Stimulated activated CD8-positive, alpha-beta memory T cell treated with anti-CD3 and anti-CD28 coated beads, Interleukin-4, amount 100 ng/mL, for 24 hours (primary cell): ENCODE data around the gene TMEM95.

Experiments used
- DNase-seq: peaks from one replicate; pipeline ENCODE4 v3.0.0-alpha.2; 2020; ENCODE audit warnings: low read depth

Gene TMEM95, protein sequence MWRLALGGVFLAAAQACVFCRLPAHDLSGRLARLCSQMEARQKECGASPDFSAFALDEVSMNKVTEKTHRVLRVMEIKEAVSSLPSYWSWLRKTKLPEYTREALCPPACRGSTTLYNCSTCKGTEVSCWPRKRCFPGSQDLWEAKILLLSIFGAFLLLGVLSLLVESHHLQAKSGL

DNA sequence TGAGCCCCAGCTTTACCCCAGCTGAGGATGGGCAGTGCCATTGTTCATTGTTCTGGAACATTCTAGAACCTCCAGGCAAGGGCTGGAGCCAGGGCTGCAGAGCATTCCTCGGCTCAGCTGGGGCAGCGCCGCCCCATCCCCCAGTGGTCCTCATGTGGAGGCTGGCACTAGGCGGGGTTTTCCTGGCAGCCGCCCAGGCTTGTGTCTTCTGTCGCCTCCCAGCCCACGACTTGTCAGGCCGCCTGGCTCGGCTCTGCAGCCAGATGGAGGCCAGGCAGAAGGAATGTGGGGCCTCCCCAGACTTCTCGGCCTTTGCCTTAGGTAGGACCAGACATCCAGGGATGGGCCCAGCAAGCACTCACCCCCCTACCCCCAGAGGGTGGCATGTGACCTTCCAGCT lies at the start of gene TMEM95:
TSS of gene TMEM95 (plus strand) at position 104 of the 400 bp plus-strand sequence. CDS start at position 153, 49 bp downstream.
- DNase-seq: no peak

- DNase-seq: peak; percentile 100
Measured at GRCh38 chr17:7306911-7307685, 47.9 kb upstream of the TMEM95 start, which contains the start of gene EIF5A. Gene EIF5A (plus strand): TSS chr17:7307628. CDS start chr17:7309636, 2,008 bp downstream.

GRCh38 chr17:7307686-7308624 lies 47.0 kb upstream of the TMEM95 start:
- no peak for DNase-seq

DNA sequence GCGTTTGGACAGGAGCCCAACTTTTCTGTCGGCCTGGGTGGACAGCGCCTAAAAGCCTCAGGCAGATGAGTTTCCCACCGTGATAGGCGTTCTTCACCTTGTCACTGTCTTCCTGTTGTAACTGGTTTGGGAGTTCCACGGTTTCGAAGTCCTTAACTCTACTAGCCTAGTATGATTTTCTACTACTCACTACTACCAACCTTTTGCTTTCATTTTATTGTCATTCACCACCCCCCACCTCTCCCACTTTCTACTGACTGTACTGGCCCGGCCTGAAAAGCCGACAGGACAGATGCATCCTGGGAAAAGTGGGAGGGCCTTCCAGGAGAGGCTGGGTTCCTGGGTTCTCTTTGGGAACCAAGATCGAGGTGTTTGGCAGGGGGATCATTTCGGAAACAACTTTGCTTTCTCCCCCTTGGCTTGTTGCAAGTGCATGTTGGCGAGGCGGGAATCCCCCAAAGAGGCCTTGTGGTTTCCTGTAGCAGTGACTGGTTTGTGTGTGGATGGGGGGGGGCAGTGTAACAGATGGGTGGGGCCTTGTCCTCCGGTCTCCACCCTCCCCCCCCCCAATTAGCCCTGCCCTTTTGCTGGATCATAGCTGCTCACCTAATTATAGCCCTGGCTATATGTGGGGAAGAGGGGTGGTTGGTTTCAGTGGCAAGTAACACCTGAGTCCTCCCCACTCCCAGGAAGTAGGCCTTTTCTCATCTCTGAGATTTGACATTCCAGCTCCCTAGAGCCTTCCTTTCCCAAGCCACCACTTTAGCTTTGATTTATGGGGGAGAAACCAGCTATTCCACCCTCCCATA lies 46.1 kb upstream of the TMEM95 start:
- peak; percentile 74 for DNase-seq

DNA sequence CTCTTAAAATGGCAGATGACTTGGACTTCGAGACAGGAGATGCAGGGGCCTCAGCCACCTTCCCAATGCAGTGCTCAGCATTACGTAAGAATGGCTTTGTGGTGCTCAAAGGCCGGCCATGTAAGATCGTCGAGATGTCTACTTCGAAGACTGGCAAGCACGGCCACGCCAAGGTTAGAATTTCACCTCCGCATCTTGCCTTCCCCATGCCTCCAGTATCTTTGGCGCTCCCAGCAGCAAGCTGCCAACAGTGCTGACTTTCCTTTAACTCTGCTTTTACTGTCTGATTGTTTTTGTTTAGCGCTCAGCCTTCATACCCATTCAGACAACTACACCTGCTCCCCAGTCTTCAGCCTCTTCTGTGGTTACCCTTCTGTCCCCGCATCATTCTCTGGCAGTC lies 45.3 kb upstream of the TMEM95 start:
- DNase-seq: no peak

GRCh38 chr17:7311110-7311705 lies 43.7 kb upstream of the TMEM95 start:
- no peak for DNase-seq

DNA sequence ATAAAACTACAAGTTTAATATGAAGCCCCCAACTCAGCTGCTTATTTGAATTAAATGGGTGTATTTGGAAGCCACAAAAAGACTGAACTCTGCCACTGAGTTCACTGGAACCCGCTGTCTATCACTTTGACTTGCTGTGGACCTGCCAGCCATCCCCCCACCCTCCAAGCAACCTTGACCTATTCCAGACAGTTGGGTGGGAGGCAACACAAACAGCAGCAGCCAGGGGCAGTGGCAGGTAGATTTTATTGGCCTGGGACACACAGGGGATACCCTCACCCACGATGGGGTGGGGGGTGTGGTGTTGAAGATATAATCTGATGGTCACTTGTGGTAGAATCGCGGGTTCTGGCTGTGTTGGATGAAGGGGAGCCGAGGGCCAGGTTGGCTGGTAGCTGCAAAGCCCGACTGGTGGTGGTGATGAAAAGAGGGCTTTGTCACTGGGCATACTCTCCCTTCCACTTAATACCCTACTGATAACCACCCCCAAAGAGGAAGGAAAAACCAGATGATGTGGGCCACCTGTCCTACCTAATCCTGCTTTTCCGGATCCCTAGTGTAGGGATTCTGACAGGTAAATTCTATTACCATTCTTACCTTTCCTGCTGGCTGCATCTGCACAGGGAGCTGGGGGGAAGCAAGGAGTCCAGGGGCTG lies 42.4 kb upstream of the TMEM95 start:
- DNase-seq: no peak

- no peak for DNase-seq
Measured at GRCh38 chr17:7313088-7313889, 41.7 kb upstream of the TMEM95 start.

GRCh38 chr17:7313890-7314718 lies 40.9 kb upstream of the TMEM95 start:
- no peak for DNase-seq

DNA sequence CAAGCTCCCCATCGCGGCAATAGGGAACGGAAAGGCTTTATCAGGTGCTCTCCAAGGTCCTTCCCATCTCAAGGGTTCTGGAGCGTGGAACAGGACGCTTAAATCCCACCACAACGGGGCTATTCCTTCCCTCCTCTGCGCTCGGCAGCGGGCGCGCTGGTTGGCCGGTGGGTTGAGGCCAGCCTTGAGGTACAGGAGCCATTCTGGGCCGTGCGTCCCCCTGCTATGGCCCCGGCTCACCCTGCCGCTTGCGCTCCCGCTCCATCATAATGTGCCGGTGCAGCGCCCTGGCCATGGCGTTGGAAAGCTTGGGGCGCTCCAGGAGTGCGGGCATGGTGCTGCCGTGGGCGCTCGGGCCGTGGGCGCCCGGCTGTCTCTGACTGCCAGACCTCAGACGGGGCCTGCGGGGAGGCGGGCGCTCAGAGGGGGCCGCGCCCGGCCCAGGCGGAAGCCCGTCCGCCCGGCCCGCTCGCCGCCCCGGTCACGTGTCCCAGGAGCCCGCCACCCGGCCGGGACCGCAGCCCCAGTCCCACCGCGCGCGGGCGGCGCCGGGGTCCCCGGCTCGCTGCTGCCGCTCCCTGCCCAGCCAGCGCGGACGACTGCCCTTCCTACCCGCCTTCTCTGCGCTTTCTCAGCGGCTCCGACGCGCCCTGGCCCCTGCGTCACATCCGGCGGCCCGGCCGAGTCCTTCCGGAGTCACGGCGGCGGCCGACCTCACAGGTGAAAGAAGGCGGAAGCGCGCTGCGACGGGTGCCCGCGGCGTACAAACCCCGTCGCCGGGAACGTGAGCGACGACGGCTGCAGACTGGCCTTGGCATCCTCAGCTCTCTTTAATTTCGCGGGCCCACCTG lies 40.0 kb upstream of the TMEM95 start, which contains the start of gene GPS2:
TSS of gene GPS2 (minus strand) at position 642 of the 851 bp plus-strand sequence. CDS start at position 334, 308 bp downstream.
- DNase-seq: peak; percentile 90

- no peak for DNase-seq
Measured at GRCh38 chr17:7315570-7316235, 39.3 kb upstream of the TMEM95 start.

DNA sequence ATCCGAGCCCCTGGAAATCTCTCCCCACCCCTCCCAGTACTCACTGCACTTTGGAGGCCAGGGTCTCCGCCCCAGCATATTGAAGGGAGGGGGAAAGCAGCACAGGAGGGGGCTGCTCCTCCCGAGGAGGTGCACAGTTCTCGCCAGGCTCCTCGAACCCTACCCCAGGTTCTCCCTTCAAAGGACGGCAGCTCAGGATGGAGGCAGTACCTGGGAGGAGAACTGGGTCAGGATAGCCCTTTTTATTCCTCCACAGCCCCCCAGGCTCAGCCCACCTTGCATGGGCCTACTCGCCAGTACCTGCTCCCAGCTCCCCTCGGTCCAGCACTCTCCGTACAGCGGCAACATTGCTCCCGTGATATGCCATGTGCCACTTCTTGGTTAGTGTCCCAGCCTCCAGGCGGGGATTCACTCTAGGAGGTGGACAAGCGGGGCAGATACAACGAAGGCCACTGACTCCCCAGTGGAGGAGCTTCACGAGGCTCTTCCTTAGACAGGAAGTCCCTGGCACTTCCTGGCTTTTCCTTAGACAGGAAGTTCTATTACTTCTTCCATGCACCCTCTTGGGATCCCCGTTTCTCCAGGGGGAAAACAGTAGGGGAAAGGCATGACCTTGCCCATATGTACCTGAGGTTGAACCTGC lies 37.7 kb upstream of the TMEM95 start:
- DNase-seq: no peak

GRCh38 chr17:7318121-7318860 lies 36.7 kb upstream of the TMEM95 start:
- DNase-seq: no peak

DNA sequence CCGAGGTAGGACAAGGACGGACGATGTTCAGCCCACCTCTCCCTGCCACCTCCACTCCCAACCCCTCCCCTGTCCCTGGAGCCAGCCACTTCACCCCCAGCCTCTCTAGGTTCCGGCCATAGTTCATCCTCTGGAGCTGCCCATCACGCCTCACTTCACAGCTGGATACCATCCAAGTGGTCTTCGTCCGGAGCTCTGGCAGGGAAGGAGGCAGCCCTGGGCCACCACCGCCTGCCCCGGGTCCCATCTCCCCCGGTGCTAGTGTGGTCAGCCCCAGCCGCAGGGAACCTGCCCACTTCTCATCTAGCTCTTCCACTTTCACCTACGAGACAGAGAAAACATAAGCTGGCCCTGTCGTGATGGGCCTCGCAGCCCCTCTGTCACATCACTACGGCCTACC lies 33.5 kb upstream of the TMEM95 start:
- no peak for DNase-seq

DNA sequence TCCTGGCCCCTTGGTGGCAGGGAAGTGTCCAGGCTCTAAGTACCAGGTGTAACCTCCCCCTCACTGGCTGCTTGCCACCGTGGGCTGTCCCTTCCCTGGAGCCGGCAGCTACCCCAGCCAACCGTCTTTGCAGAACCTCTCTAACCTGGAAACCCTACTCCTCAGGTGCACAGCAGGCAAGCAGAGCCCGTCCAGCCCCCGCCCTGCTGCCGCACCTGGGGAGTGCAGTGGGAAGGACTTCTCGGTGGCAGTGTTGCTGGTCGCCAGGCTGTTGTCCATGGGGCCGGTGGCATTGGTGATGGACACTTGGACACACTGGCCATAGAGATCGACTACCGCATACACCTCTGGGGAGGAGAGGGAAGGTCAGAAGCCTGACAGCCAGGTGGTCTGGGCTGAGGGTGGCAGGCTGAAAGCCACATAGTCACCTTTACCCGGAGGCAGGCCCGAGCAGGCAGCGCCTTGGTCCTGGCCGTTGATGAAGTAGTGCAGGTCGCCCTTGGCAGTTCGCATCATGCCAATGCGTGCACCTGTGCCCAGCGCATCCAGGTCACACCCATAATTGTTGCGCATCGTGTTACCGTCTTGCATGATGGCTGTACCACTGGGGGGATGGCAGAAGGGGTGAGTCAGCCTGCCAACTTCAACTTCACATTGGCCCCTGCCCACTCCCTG lies 32.3 kb upstream of the TMEM95 start:
- DNase-seq: no peak
